HG03066 (cell line): Measurements from ENCODE around the gene PRUNE2.
A peak's percentile ranks its signal among the peaks of the same experiment; 100 is the strongest.
"Not testable (repeated sequence)": the region's sequence is repeated elsewhere in the genome, so short reads cannot be mapped to it uniquely, and the experiment has no call there.

Source experiments
- ATAC-seq: cut with Tn5 transposase; IDR thresholded peaks from one replicate; pipeline ENCODE4 v1.9.1; 2021; ENCODE audit warnings: low read depth; ENCODE audit not compliant: unreplicated experiment

PRUNE2 gene

GRCh38 chr9:76665966-76666365 is 239.9 kb downstream of the PRUNE2 start:
- ATAC-seq = not testable (repeated sequence)

GRCh38 chr9:76665458-76665857 is 240.5 kb downstream of the PRUNE2 start:
- ATAC-seq = no peak

- ATAC-seq = no peak
These were observed 241.8 kb downstream of the PRUNE2 start for GRCh38 chr9:76664120-76664519.

- no peak for ATAC-seq
These were observed 243.2 kb downstream of the PRUNE2 start for GRCh38 chr9:76662476-76663281.

GRCh38 chr9:76658510-76659231 is 247.2 kb downstream of the PRUNE2 start:
- peak; percentile 87 for ATAC-seq

- ATAC-seq = no peak
These were observed 248.6 kb downstream of the PRUNE2 start for GRCh38 chr9:76657265-76657664.

GRCh38 chr9:76655971-76656370 is 249.9 kb downstream of the PRUNE2 start:
- ATAC-seq = no peak

GRCh38 chr9:76655121-76655541 is 250.8 kb downstream of the PRUNE2 start:
- no peak for ATAC-seq

GRCh38 chr9:76654575-76654974 is 251.3 kb downstream of the PRUNE2 start:
- no peak for ATAC-seq

GRCh38 chr9:76654051-76654461 is 251.9 kb downstream of the PRUNE2 start:
- no peak for ATAC-seq

- ATAC-seq = no peak
These were observed 253.0 kb downstream of the PRUNE2 start for GRCh38 chr9:76652894-76653293.

- no peak for ATAC-seq
These were observed 254.7 kb downstream of the PRUNE2 start for GRCh38 chr9:76651119-76651705.

- no peak for ATAC-seq
These were observed 255.2 kb downstream of the PRUNE2 start for GRCh38 chr9:76650692-76651091.

GRCh38 chr9:76649894-76650293 is 256.0 kb downstream of the PRUNE2 start:
- ATAC-seq = no peak

- no peak for ATAC-seq
These were observed 259.7 kb downstream of the PRUNE2 start for GRCh38 chr9:76646249-76646648.

- no peak for ATAC-seq
These were observed 261.2 kb downstream of the PRUNE2 start for GRCh38 chr9:76644647-76645250.

GRCh38 chr9:76644171-76644570 is 261.7 kb downstream of the PRUNE2 start:
- peak; percentile 12 for ATAC-seq

- ATAC-seq = peak; percentile 99
These were observed 262.4 kb downstream of the PRUNE2 start for GRCh38 chr9:76643399-76644117.

GRCh38 chr9:76642701-76643209 is 263.2 kb downstream of the PRUNE2 start:
- ATAC-seq = no peak

- ATAC-seq = no peak
These were observed 263.8 kb downstream of the PRUNE2 start for GRCh38 chr9:76642074-76642473.
